Gastrocnemius medialis (tissue), 4 donors: ENCODE results near the gene SERPINE1. TPM values are rescaled to one million over a fixed set of nuclear protein-coding genes. Genes with fewer than 3 reads are reported as not detected.
"Not testable (repeated sequence)": the region's sequence is repeated elsewhere in the genome, so short reads cannot be mapped to it uniquely, and the experiment has no call there.

Experiments
- ATAC-seq, 2 donors: fragments of 150-250 bp; one replicate each; pipeline ENCODE4 v1.9.1; 2016
- DNase-seq, 2 donors: peaks; one replicate each; pipeline ENCODE4 v3.0.0-alpha.2; 2019
- H3K27ac ChIP-seq, 4 donors: fragments of 200-600 bp; sonication (generic); 1 replicate in 1 of 4; 2 replicates in 3 of 4; pipeline ENCODE4 v1.5.1; 2016 to 2018; ENCODE audit warnings: mild to moderate bottlenecking in 2 of 4, moderate library complexity in 1 of 4
- H3K27me3 ChIP-seq, 3 donors: fragments of 200-600 bp; sonication (generic) in 2 of 3; 1 replicate in 1 of 3; 2 replicates in 2 of 3; pipeline versions ENCODE4 v1.5.1 to v1.6.0; 2016 to 2019; ENCODE audit warnings: mild to moderate bottlenecking in 1 of 3, moderate library complexity in 1 of 3
- H3K36me3 ChIP-seq, 2 donors: fragments of 200-600 bp; sonication (generic) in 1 of 2; one replicate each; pipeline ENCODE4 v1.5.1; 2017 to 2018
- H3K4me1 ChIP-seq, 2 donors: fragments of 200-600 bp; sonication (generic) in 1 of 2; one replicate each; pipeline ENCODE4 v1.5.1; 2016 to 2017; ENCODE audit warnings: mild to moderate bottlenecking in 2 of 2
- H3K4me3 ChIP-seq, 4 donors: fragments of 200-600 bp; sonication (generic) in 3 of 4; 1 replicate in 1 of 4; 2 replicates in 3 of 4; pipeline ENCODE4 v1.5.1; 2016 to 2019; ENCODE audit warnings: mild to moderate bottlenecking in 2 of 4
- H3K9me3 ChIP-seq, 3 donors: fragments of 200-600 bp; sonication (generic) in 2 of 3; 1 replicate in 1 of 3; 2 replicates in 2 of 3; pipeline ENCODE4 v1.5.1; 2016 to 2019
- CTCF ChIP-seq, 5 experiments: fragments of 450-650 bp in 3 of 5; fragments of 200-600 bp in 2 of 5; sonication (generic) in 2 of 5; IDR thresholded peaks in 4 of 5; conservative IDR thresholded peaks in 1 of 5; 1 replicate in 4 of 5; 2 replicates in 1 of 5; pipeline ENCODE4 v1.5.1; 2016 to 2019; ENCODE audit warnings: antibody characterized with exemption in 5 of 5, mild to moderate bottlenecking in 3 of 5, moderate library complexity in 3 of 5
- POLR2A ChIP-seq, 2 donors: fragments of 450-650 bp; IDR thresholded peaks; one replicate each; pipeline ENCODE4 v1.6.1; 2017; ENCODE audit warnings: antibody characterized with exemption in 2 of 2, mild to moderate bottlenecking in 2 of 2, moderate library complexity in 2 of 2
- in situ Hi-C, 4 donors: fragments of 200-750 bp; cut with MboI; loops; one replicate each; pipeline versions ENCODE4 v1.15.0 to v1.8.0; 2017; ENCODE audit warnings: low sequenced_read_pairs in 4 of 4
- intact Hi-C: fragments of 100-400 bp; cut with DNase I; formaldehyde crosslinking; loops from one replicate; pipeline ENCODE4 v1.15.1; 2023; ENCODE audit warnings: low total_unique reads
- total RNA-seq, 4 donors: library from RNA; depleted of rRNA; stranded (reverse); fragments of >200 nt; gene quantifications; one replicate each; pipeline versions ENCODE4 v1.1.0 to v1.2.3, GENCODE V29; 2016

Gene SERPINE1
- total RNA-seq, 4 donors from 2014 or later = 5.9 to 21.7 (median 12.3) TPM

GRCh38 chr7:101116898-101117297 is 10.0 kb upstream of the SERPINE1 start:
- intact Hi-C loops (no loop called here), in situ Hi-C loops (no loop called here)
- TF ChIP-seq CTCF (IDR thresholded peaks at IDR 0.05 in 4 of 5, conservative IDR thresholded peaks at IDR 0.05 in 1 of 5) (no peak), POLR2A (IDR thresholded peaks at IDR 0.05) (no peak)
- DNase-seq (no peak), ATAC-seq (no peak)
- Histone ChIP-seq H3K9me3 (no peaks in the 10 kb centered on the region), H3K36me3 (no peaks in the 10 kb centered on the region), H3K4me3 (no peak overlapping the region), H3K27ac (no peak overlapping the region), H3K27me3 (peaks cover 0 to 4% (median 0%) of the 10 kb centered on the region in 3 donors), H3K4me1 (peaks cover 5% of the 10 kb centered on the region in 2 donors)

GRCh38 chr7:101118856-101119255 is 8.0 kb upstream of the SERPINE1 start:
- TF ChIP-seq POLR2A (IDR thresholded peaks at IDR 0.05) = no peak
- TF ChIP-seq CTCF (IDR thresholded peaks at IDR 0.05 in 4 of 5, conservative IDR thresholded peaks at IDR 0.05 in 1 of 5) = no peak
- intact Hi-C loops = no loop called here
- Histone ChIP-seq H3K27ac (no peak overlapping the region), H3K36me3 (no peaks in the 10 kb centered on the region), H3K27me3 (peaks cover 0 to 6% (median 6%) of the 10 kb centered on the region in 3 donors), H3K4me3 (no peak overlapping the region), H3K4me1 (peaks cover 4 to 8% of the 10 kb centered on the region in 2 donors), H3K9me3 (no peaks in the 10 kb centered on the region)
- in situ Hi-C loops = no loop called here
- DNase-seq (no peak), ATAC-seq (no peak)

- Histone ChIP-seq H3K9me3 (no peaks in the 10 kb centered on the region), H3K36me3 (no peaks in the 10 kb centered on the region), H3K27me3 (peaks cover 0 to 10% (median 6%) of the 10 kb centered on the region in 3 donors), H3K4me1 (peaks cover 7 to 13% of the 10 kb centered on the region in 2 donors), H3K27ac (no peak overlapping the region), H3K4me3 (no peak overlapping the region)
- ATAC-seq = no peak
- TF ChIP-seq CTCF (IDR thresholded peaks at IDR 0.05 in 4 of 5, conservative IDR thresholded peaks at IDR 0.05 in 1 of 5) (no peak), POLR2A (IDR thresholded peaks at IDR 0.05) (no peak)
- intact Hi-C loops = no loop called here
- in situ Hi-C loops = no loop called here
- no peak for DNase-seq
Observed at GRCh38 chr7:101119876-101120275, 7.0 kb upstream of the SERPINE1 start.

GRCh38 chr7:101120315-101120714 is 6.6 kb upstream of the SERPINE1 start:
- Histone ChIP-seq H3K4me3 (no peak overlapping the region), H3K4me1 (peaks cover 9 to 15% of the 10 kb centered on the region in 2 donors), H3K36me3 (no peaks in the 10 kb centered on the region), H3K27me3 (peaks cover under 1 to 14% (median 11%) of the 10 kb centered on the region in 3 donors), H3K27ac (peak overlapping the region in 1 of 4 donors; percentile 29), H3K9me3 (no peaks in the 10 kb centered on the region)
- DNase-seq (no peak), ATAC-seq (no peak)
- TF ChIP-seq POLR2A (IDR thresholded peaks at IDR 0.05) (no peak), CTCF (IDR thresholded peaks at IDR 0.05 in 4 of 5, conservative IDR thresholded peaks at IDR 0.05 in 1 of 5) (no peak)
- in situ Hi-C loops (no loop called here), intact Hi-C loops (no loop called here)

GRCh38 chr7:101121631-101121990 is 5.3 kb upstream of the SERPINE1 start:
- in situ Hi-C loops, DNase-seq, H3K9me3 ChIP-seq, ATAC-seq, H3K36me3 ChIP-seq, intact Hi-C loops: not testable (repeated sequence)
- Histone ChIP-seq H3K27me3 (peaks cover 5 to 18% (median 14%) of the 10 kb centered on the region in 3 donors), H3K27ac (peak overlapping the region; percentile 71 to 79 (median 75)), H3K4me1 (peaks cover 20 to 22% of the 10 kb centered on the region in 2 donors), H3K4me3 (peak overlapping the region; percentile 39 to 50 (median 44))
